ENCODE measurements around the gene INPP4A.

GRCh38 chr2:98479959-98480524 is 35.4 kb downstream of the INPP4A start:
- TF ChIP-seq CTCF (IDR thresholded peaks at IDR 0.05) (no peak), POLR2AphosphoS5 (IDR thresholded peaks at IDR 0.05) (no peak), POLR2A (IDR thresholded peaks at IDR 0.05) (no peak)
